Neuronal stem cell (in vitro differentiated cells): ENCODE data around the gene SDC1.

Experiments used
- DNase-seq: peaks from one replicate; pipeline ENCODE4 v3.0.0-alpha.2; 2013; ENCODE audit warnings: low spot score
- H2AFZ ChIP-seq: one replicate; pipeline ENCODE4 v1.6.1; 2013; ENCODE audit warnings: mild to moderate bottlenecking, low read length, inconsistent platforms
- H2AK5ac ChIP-seq: 2 replicates; pipeline ENCODE4 v1.6.1; 2013; ENCODE audit warnings: low read depth, mild to moderate bottlenecking, inconsistent platforms, low read length, moderate library complexity, mixed read lengths
- H2BK120ac ChIP-seq: 2 replicates; pipeline ENCODE4 v1.6.1; 2013; ENCODE audit warnings: low read depth, mild to moderate bottlenecking, inconsistent platforms, low read length, moderate library complexity, mixed read lengths
- H2BK12ac ChIP-seq: one replicate; pipeline ENCODE4 v1.6.1; 2013; ENCODE audit warnings: low read length, inconsistent platforms
- H2BK15ac ChIP-seq: 2 replicates; pipeline ENCODE4 v1.6.1; 2013; ENCODE audit warnings: mild to moderate bottlenecking, low read length, inconsistent platforms, mixed read lengths
- H2BK5ac ChIP-seq: one replicate; pipeline ENCODE4 v1.6.1; 2013; ENCODE audit warnings: inconsistent platforms, mild to moderate bottlenecking, low read length, moderate library complexity
- H3K14ac ChIP-seq: one replicate; pipeline ENCODE4 v1.6.1; 2013; ENCODE audit warnings: low read length, inconsistent platforms
- H3K18ac ChIP-seq: 2 replicates; pipeline ENCODE4 v1.6.1; 2013; ENCODE audit warnings: low read length, inconsistent platforms
- H3K23ac ChIP-seq: 2 replicates; pipeline ENCODE4 v1.6.1; 2013; ENCODE audit warnings: low read depth, mild to moderate bottlenecking, mixed read lengths, low read length, inconsistent platforms; ENCODE audit not compliant: poor library complexity
- H3K27ac ChIP-seq: replicated peaks from 3 replicates; pipeline ENCODE4 v1.5.1; 2013; ENCODE audit warnings: low read length, inconsistent platforms
- H3K27me3 ChIP-seq, 3 experiments: 2 replicates each; pipeline ENCODE4 v1.6.1; 2013; ENCODE audit warnings: low read length in 3 of 3, mild to moderate bottlenecking in 2 of 3, inconsistent platforms in 1 of 3, low read depth in 1 of 3, mixed read lengths in 1 of 3, moderate library complexity in 1 of 3; ENCODE audit not compliant: control insufficient read depth in 3 of 3, insufficient read depth in 3 of 3
- H3K36me3 ChIP-seq, 2 donors: replicated peaks in 1 of 2; 2 replicates each; pipeline ENCODE4 v1.6.1; 2013; ENCODE audit warnings: low read length in 2 of 2; ENCODE audit not compliant: control insufficient read depth in 2 of 2, insufficient read depth in 2 of 2
- H3K4ac ChIP-seq: 2 replicates; pipeline ENCODE4 v1.6.1; 2013; ENCODE audit warnings: inconsistent platforms, mild to moderate bottlenecking, low read length, moderate library complexity
- H3K4me1 ChIP-seq, 2 donors: 1 replicate in 1 of 2; 2 replicates in 1 of 2; pipeline ENCODE4 v1.6.1; 2013; ENCODE audit warnings: low read length in 2 of 2, low read depth in 1 of 2; ENCODE audit not compliant: control insufficient read depth in 2 of 2, insufficient read depth in 1 of 2
- H3K4me2 ChIP-seq: one replicate; pipeline ENCODE4 v1.6.1; 2013; ENCODE audit warnings: mild to moderate bottlenecking, low read length, inconsistent platforms; ENCODE audit not compliant: insufficient read depth, poor library complexity, severe bottlenecking
- H3K4me3 ChIP-seq, 2 donors: 2 replicates each; pipeline ENCODE4 v1.5.1; 2013; ENCODE audit warnings: low read length in 2 of 2, mild to moderate bottlenecking in 2 of 2, inconsistent platforms in 1 of 2, moderate library complexity in 1 of 2
- H3K79me1 ChIP-seq: one replicate; pipeline ENCODE4 v1.6.1; 2013; ENCODE audit warnings: low read depth, mild to moderate bottlenecking, inconsistent platforms, low read length, moderate library complexity
- H3K9ac ChIP-seq: one replicate; pipeline ENCODE4 v1.6.1; 2013; ENCODE audit warnings: mild to moderate bottlenecking, low read depth, low read length, inconsistent platforms; ENCODE audit not compliant: poor library complexity
- H3K9me3 ChIP-seq, 2 donors: replicated peaks in 1 of 2; 2 replicates each; pipeline versions ENCODE3 to v1.6.1; 2013; ENCODE audit warnings: low read length in 2 of 2, mild to moderate bottlenecking in 2 of 2, inconsistent platforms in 1 of 2, low read depth in 1 of 2, mixed read lengths in 1 of 2, moderate library complexity in 1 of 2; ENCODE audit not compliant: control insufficient read depth in 2 of 2, insufficient read depth in 1 of 2
- H4K8ac ChIP-seq: one replicate; pipeline ENCODE4 v1.6.1; 2013; ENCODE audit warnings: low read depth, mild to moderate bottlenecking, inconsistent platforms, low read length, moderate library complexity
- H4K91ac ChIP-seq: one replicate; pipeline ENCODE4 v1.6.1; 2013; ENCODE audit warnings: low read length, low read depth, mild to moderate bottlenecking, inconsistent platforms; ENCODE audit not compliant: poor library complexity
- WGBS, 2 donors: extraction: QIAGEN DNeasy Blood & Tissue Kit; methylation state at CpG; one replicate each; pipeline ENCODE4 v1.1.7; 2013; ENCODE audit warnings: missing lambda C conversion rate in 2 of 2, mixed read lengths in 1 of 2; ENCODE audit not compliant: insufficient read length in 2 of 2, insufficient replicate concordance in 1 of 2; ENCODE audit errors: extremely low coverage in 2 of 2; 5-methylcytosine and 5-hydroxymethylcytosine counted together

The SDC1 gene

GRCh38 chr2:20225294-20226151, 593 bp upstream of the SDC1 start:
- peak overlapping the region; percentile 98 for H2AFZ ChIP-seq
- H3K27me3 ChIP-seq, result peaks cover 0 to 5% (median 0%) of the 10 kb centered on the region in 3 experiments
- H2BK5ac ChIP-seq, result peak overlapping the region; percentile 99
- H3K9ac ChIP-seq, result peak overlapping the region; percentile 74
- H2BK12ac ChIP-seq, result no peak overlapping the region
- H3K4me3 ChIP-seq, result peak overlapping the region; percentile 84 to 85
- WGBS, 2 donors, result no CpG with 5 or more reads among the region's 66 CpGs
- no peak overlapping the region for H4K8ac ChIP-seq
- peak overlapping the region; percentile 82 for H3K27ac ChIP-seq
- H3K23ac ChIP-seq, result peak overlapping the region; percentile 93
- H3K18ac ChIP-seq, result peak overlapping the region; percentile 98
- H3K79me1 ChIP-seq, result peaks cover 13% of the 10 kb centered on the region
- peak overlapping the region; percentile 0 for H3K14ac ChIP-seq
- peak overlapping the region; percentile 97 for H2AK5ac ChIP-seq
- peak; percentile 77 for DNase-seq
- H2BK120ac ChIP-seq, result no peak overlapping the region
- H3K4ac ChIP-seq, result no peak overlapping the region
- peaks cover 3 to 22% of the 10 kb centered on the region in 2 donors for H3K36me3 ChIP-seq
- no peaks in the 10 kb centered on the region for H3K9me3 ChIP-seq
- H3K4me1 ChIP-seq, result peaks cover 13 to 20% of the 10 kb centered on the region in 2 donors
- peak overlapping the region; percentile 11 for H2BK15ac ChIP-seq
- H4K91ac ChIP-seq, result peak overlapping the region; percentile 61
- peak overlapping the region; percentile 75 for H3K4me2 ChIP-seq

GRCh38 chr2:20224164-20224715, 690 bp downstream of the SDC1 start:
- H3K79me1 ChIP-seq, result peaks cover 20% of the 10 kb centered on the region
- peak overlapping the region; percentile 98 for H2AFZ ChIP-seq
- H3K9me3 ChIP-seq, result no peaks in the 10 kb centered on the region
- WGBS, 2 donors, result no CpG with 5 or more reads among the region's 70 CpGs
- H3K4ac ChIP-seq, result no peak overlapping the region
- peak overlapping the region; percentile 85 for H3K4me2 ChIP-seq
- peak overlapping the region; percentile 97 for H3K9ac ChIP-seq
- no peak for DNase-seq
- H3K4me1 ChIP-seq, result peaks cover 13 to 20% of the 10 kb centered on the region in 2 donors
- peak overlapping the region; percentile 75 for H2BK15ac ChIP-seq
- peak overlapping the region; percentile 61 for H4K91ac ChIP-seq
- H2AK5ac ChIP-seq, result peak overlapping the region; percentile 80
- peak overlapping the region; percentile 99 for H2BK5ac ChIP-seq
- H3K36me3 ChIP-seq, result peaks cover 7 to 30% of the 10 kb centered on the region in 2 donors
- H2BK120ac ChIP-seq, result peak overlapping the region; percentile 90
- peak overlapping the region; percentile 84 to 90 for H3K4me3 ChIP-seq
- H3K14ac ChIP-seq, result peak overlapping the region; percentile 75
- H3K27me3 ChIP-seq, result peaks cover 0 to 5% (median 0%) of the 10 kb centered on the region in 3 experiments
- H4K8ac ChIP-seq, result no peak overlapping the region
- peak overlapping the region; percentile 99 for H3K18ac ChIP-seq
- peak overlapping the region; percentile 90 for H3K23ac ChIP-seq
- H2BK12ac ChIP-seq, result peak overlapping the region; percentile 16
- H3K27ac ChIP-seq, result peak overlapping the region; percentile 82

- Histone ChIP-seq H3K4me1 (peaks cover 13 to 21% of the 10 kb centered on the region in 2 donors), H2BK15ac (peak overlapping the region; percentile 75), H3K79me1 (peaks cover 24% of the 10 kb centered on the region), H2AK5ac (peak overlapping the region; percentile 80), H3K4me3 (peak overlapping the region; percentile 84 to 90), H3K9me3 (no peaks in the 10 kb centered on the region), H4K8ac (no peak overlapping the region), H3K23ac (peak overlapping the region; percentile 90), H2AFZ (peak overlapping the region; percentile 98), H3K27me3 (peaks cover 0 to 5% (median 0%) of the 10 kb centered on the region in 3 experiments), H3K4ac (peak overlapping the region; percentile 91), H4K91ac (peak overlapping the region; percentile 61), H3K9ac (peak overlapping the region; percentile 97), H3K18ac (peak overlapping the region; percentile 99), H2BK120ac (peak overlapping the region; percentile 90), H2BK5ac (peak overlapping the region; percentile 99), H3K4me2 (peak overlapping the region; percentile 85), H3K36me3 (peaks cover 9 to 34% of the 10 kb centered on the region in 2 donors), H3K14ac (peak overlapping the region; percentile 58), H3K27ac (peak overlapping the region; percentile 74), H2BK12ac (no peak overlapping the region)
- peak; percentile 56 for DNase-seq
- no CpG with 5 or more reads among the region's 66 CpGs for WGBS, 2 donors
Measured at GRCh38 chr2:20223407-20224163, 1.3 kb downstream of the SDC1 start.
